H9 (cell line): Measurements from ENCODE around the gene NRP1. TPM values are rescaled to one million over a fixed set of nuclear protein-coding genes. Genes with fewer than 3 reads are reported as not detected.

Experiments used
- DNase-seq: peaks from one replicate; pipeline ENCODE4 v3.0.0-alpha.2; 2017
- H2AFZ ChIP-seq: one replicate; pipeline ENCODE4 v1.6.1; 2013; ENCODE audit warnings: mild to moderate bottlenecking, low read length, control low read depth, moderate library complexity
- H2AK5ac ChIP-seq: 2 replicates; pipeline ENCODE4 v1.6.1; 2013; ENCODE audit warnings: low read length, control low read depth, mixed read lengths; ENCODE audit not compliant: insufficient read length
- H2BK120ac ChIP-seq: one replicate; pipeline ENCODE4 v1.6.1; 2013; ENCODE audit warnings: low read depth, mild to moderate bottlenecking, low read length, control low read depth, inconsistent platforms; ENCODE audit not compliant: poor library complexity, severe bottlenecking
- H2BK12ac ChIP-seq: 2 replicates; pipeline ENCODE4 v1.6.1; 2013; ENCODE audit warnings: low read length, control low read depth, mixed read lengths, low read depth; ENCODE audit not compliant: insufficient read length
- H2BK15ac ChIP-seq: 2 replicates; pipeline ENCODE4 v1.6.1; 2013; ENCODE audit warnings: low read depth, low read length, control low read depth
- H2BK20ac ChIP-seq: one replicate; pipeline ENCODE4 v1.6.1; 2013; ENCODE audit warnings: low read depth, mild to moderate bottlenecking, low read length, control low read depth, inconsistent platforms; ENCODE audit not compliant: poor library complexity, severe bottlenecking
- H2BK5ac ChIP-seq: 2 replicates; pipeline ENCODE4 v1.6.1; 2013; ENCODE audit warnings: low read length, control low read depth, mixed read lengths; ENCODE audit not compliant: insufficient read length
- H3K14ac ChIP-seq: 2 replicates; pipeline ENCODE4 v1.6.1; 2013; ENCODE audit warnings: low read length, control low read depth; ENCODE audit not compliant: insufficient read depth
- H3K18ac ChIP-seq: 2 replicates; pipeline ENCODE4 v1.6.1; 2013; ENCODE audit warnings: low read depth, mild to moderate bottlenecking, mixed read lengths, low read length, control low read depth; ENCODE audit not compliant: insufficient read length
- H3K23ac ChIP-seq: 2 replicates; pipeline ENCODE4 v1.6.1; 2013; ENCODE audit warnings: low read length, control low read depth, mixed read lengths, low read depth; ENCODE audit not compliant: insufficient read length
- H3K23me2 ChIP-seq: 2 replicates; pipeline ENCODE4 v1.6.1; 2013; ENCODE audit warnings: low read depth, mild to moderate bottlenecking, mixed read lengths, low read length, control low read depth; ENCODE audit not compliant: insufficient read length, poor library complexity, severe bottlenecking
- H3K27ac ChIP-seq: 2 replicates; pipeline ENCODE4 v1.5.1; 2013; ENCODE audit warnings: low read length, control low read depth, mixed read lengths, low read depth; ENCODE audit not compliant: insufficient read length
- H3K27me3 ChIP-seq: 2 replicates; pipeline ENCODE4 v1.6.1; 2013; ENCODE audit warnings: low read length, control low read depth, inconsistent platforms; ENCODE audit not compliant: insufficient read depth
- H3K4ac ChIP-seq: 2 replicates; pipeline ENCODE4 v1.6.1; 2013; ENCODE audit warnings: low read depth, mild to moderate bottlenecking, control low read depth, inconsistent platforms, low read length, moderate library complexity
- H3K4me1 ChIP-seq: 2 replicates; pipeline ENCODE4 v1.6.1; 2013; ENCODE audit warnings: low read length, control low read depth, inconsistent platforms; ENCODE audit not compliant: insufficient read depth
- H3K4me2 ChIP-seq: 2 replicates; pipeline ENCODE4 v1.6.1; 2013; ENCODE audit warnings: low read length, control low read depth, mixed read lengths; ENCODE audit not compliant: insufficient read length, insufficient read depth
- H3K56ac ChIP-seq: 2 replicates; pipeline ENCODE4 v1.6.1; 2013; ENCODE audit warnings: low read depth, mild to moderate bottlenecking, mixed read lengths, low read length, control low read depth; ENCODE audit not compliant: insufficient read length
- H3K79me1 ChIP-seq: 2 replicates; pipeline ENCODE4 v1.6.1; 2013; ENCODE audit warnings: low read depth, mild to moderate bottlenecking, moderate library complexity, low read length, control low read depth, inconsistent platforms; ENCODE audit not compliant: insufficient read depth, poor library complexity, severe bottlenecking
- H3K79me2 ChIP-seq: 2 replicates; pipeline ENCODE4 v1.6.1; 2013; ENCODE audit warnings: low read length, control low read depth, inconsistent platforms; ENCODE audit not compliant: insufficient read depth
- H3K9ac ChIP-seq: 2 replicates; pipeline ENCODE4 v1.6.1; 2013; ENCODE audit warnings: low read length, control low read depth, mixed read lengths; ENCODE audit not compliant: insufficient read length; ENCODE audit errors: extremely low read depth
- H3K9me3 ChIP-seq: one replicate; pipeline ENCODE4 v1.6.1; 2013; ENCODE audit warnings: low read depth, low read length, inconsistent platforms; ENCODE audit not compliant: control insufficient read depth
- H3T11ph ChIP-seq: one replicate; pipeline ENCODE4 v1.6.1; 2013; ENCODE audit warnings: mild to moderate bottlenecking, low read length, control low read depth, inconsistent platforms
- H4K20me1 ChIP-seq: one replicate; pipeline ENCODE4 v1.6.1; 2013; ENCODE audit not compliant: control insufficient read depth, insufficient read length, insufficient read depth
- H4K5ac ChIP-seq: 2 replicates; pipeline ENCODE4 v1.6.1; 2013; ENCODE audit warnings: low read depth, mild to moderate bottlenecking, mixed read lengths, low read length, control low read depth; ENCODE audit not compliant: insufficient read length
- H4K8ac ChIP-seq: replicated peaks from 2 replicates; pipeline ENCODE4 v1.6.1; 2013; ENCODE audit warnings: low read length, control low read depth, mixed read lengths, low read depth; ENCODE audit not compliant: insufficient read length
- H4K91ac ChIP-seq: 2 replicates; pipeline ENCODE4 v1.6.1; 2013; ENCODE audit warnings: low read depth, mild to moderate bottlenecking, moderate library complexity, mixed read lengths, low read length, control low read depth; ENCODE audit not compliant: insufficient read length
- H3K27ac Mint-ChIP-seq, 3 experiments: 2 replicates in 2 of 3; 3 replicates in 1 of 3; pipeline ENCODE4 v1.8.0; 2020 to 2021; ENCODE audit warnings: mixed read lengths in 3 of 3, mild to moderate bottlenecking in 1 of 3, moderate library complexity in 1 of 3
- H3K27me3 Mint-ChIP-seq: 2 replicates; pipeline ENCODE4 v1.8.0; 2021; ENCODE audit warnings: low read depth, mild to moderate bottlenecking, moderate library complexity, mixed read lengths
- H3K36me3 Mint-ChIP-seq, 3 experiments: 2 replicates in 2 of 3; 3 replicates in 1 of 3; pipeline ENCODE4 v1.8.0; 2020 to 2021; ENCODE audit warnings: low read depth in 3 of 3, mixed read lengths in 3 of 3; ENCODE audit not compliant: insufficient read depth in 1 of 3
- H3K4me1 Mint-ChIP-seq, 2 experiments: 2 replicates each; pipeline ENCODE4 v1.8.0; 2020; ENCODE audit warnings: mixed read lengths in 2 of 2
- H3K4me3 Mint-ChIP-seq, 2 experiments: 2 replicates in 1 of 2; 3 replicates in 1 of 2; pipeline ENCODE4 v1.8.0; 2020 to 2021; ENCODE audit warnings: mild to moderate bottlenecking in 2 of 2, mixed read lengths in 2 of 2, moderate library complexity in 1 of 2
- H3K9me3 Mint-ChIP-seq, 2 experiments: 2 replicates in 1 of 2; 3 replicates in 1 of 2; pipeline ENCODE4 v1.8.0; 2020; ENCODE audit warnings: mild to moderate bottlenecking in 2 of 2, mixed read lengths in 2 of 2, moderate library complexity in 1 of 2
- CTCF ChIP-seq: fragments of 200-600 bp; sonication (generic); conservative IDR thresholded peaks from 3 replicates; pipeline ENCODE4 v1.8.0; 2021; ENCODE audit warnings: antibody characterized with exemption, mild to moderate bottlenecking
- WGBS: extraction: QIAGEN DNeasy Blood & Tissue Kit; methylation state at CpG from one replicate; pipeline ENCODE4 v1.1.7; 2013; ENCODE audit warnings: missing lambda C conversion rate, low lambda C conversion rate, mixed read lengths; ENCODE audit not compliant: insufficient read length; ENCODE audit errors: extremely low coverage; 5-methylcytosine and 5-hydroxymethylcytosine counted together
- total RNA-seq: library from RNA; stranded (reverse); gene quantifications from 2 replicates; pipeline ENCODE4 v1.2.1, GENCODE V29; 2021

NRP1 gene
- total RNA-seq, 1 experiment from 2014 or later = 4.6 TPM

- Histone ChIP-seq H3K9ac (no peak overlapping the region), H3K27me3 (no peaks in the 10 kb centered on the region), H2BK12ac (no peak overlapping the region), H3K18ac (no peak overlapping the region), H4K5ac (no peak overlapping the region), H4K20me1 (no peaks in the 10 kb centered on the region), H3T11ph (no peak overlapping the region), H3K14ac (no peak overlapping the region), H3K4me2 (no peak overlapping the region), H2BK120ac (no peak overlapping the region), H3K79me1 (no peaks in the 10 kb centered on the region), H2BK5ac (no peak overlapping the region), H2AK5ac (no peak overlapping the region), H4K91ac (no peak overlapping the region), H3K79me2 (no peaks in the 10 kb centered on the region), H2AFZ (no peak overlapping the region), H3K27ac (no peak overlapping the region), H3K4me1 (no peaks in the 10 kb centered on the region), H3K4ac (no peak overlapping the region), H2BK15ac (no peak overlapping the region), H3K56ac (no peak overlapping the region), H4K8ac (no peak overlapping the region), H3K23ac (no peak overlapping the region), H3K9me3 (no peaks in the 10 kb centered on the region), H3K23me2 (no peaks in the 10 kb centered on the region), H2BK20ac (no peak overlapping the region)
- TF ChIP-seq CTCF = no peak
- Mint-ChIP-seq H3K9me3 (no peaks in the 10 kb centered on the region), H3K27ac (no peak overlapping the region), H3K4me1 (peaks cover 6 to 8% of the 10 kb centered on the region in 2 experiments; a peak in 3 of 4 replicates), H3K36me3 (no peaks in the 10 kb centered on the region; a peak in 1 of 7 replicates), H3K27me3 (no peaks in the 10 kb centered on the region; the same call in 1 of the 2 replicates), H3K4me3 (no peak overlapping the region)
- DNase-seq = no peak
- WGBS = no CpG with 5 or more reads among the region's 5 CpGs
These were observed 132.5 kb downstream of the NRP1 start for GRCh38 chr10:33201971-33202370.
